ENCODE measurements around the gene GTPBP8. TPM values are rescaled to one million over a fixed set of nuclear protein-coding genes. Genes with fewer than 3 reads are reported as not detected.
A peak's percentile ranks its signal among the peaks of the same experiment; 100 is the strongest.

GTPBP8 gene
- total and polyA plus RNA-seq, 2 of the 13 experiments (the other 11 are each of a cell fraction or from before 2014, with no cell fraction given), result 12.5 to 16.7 TPM

DNA sequence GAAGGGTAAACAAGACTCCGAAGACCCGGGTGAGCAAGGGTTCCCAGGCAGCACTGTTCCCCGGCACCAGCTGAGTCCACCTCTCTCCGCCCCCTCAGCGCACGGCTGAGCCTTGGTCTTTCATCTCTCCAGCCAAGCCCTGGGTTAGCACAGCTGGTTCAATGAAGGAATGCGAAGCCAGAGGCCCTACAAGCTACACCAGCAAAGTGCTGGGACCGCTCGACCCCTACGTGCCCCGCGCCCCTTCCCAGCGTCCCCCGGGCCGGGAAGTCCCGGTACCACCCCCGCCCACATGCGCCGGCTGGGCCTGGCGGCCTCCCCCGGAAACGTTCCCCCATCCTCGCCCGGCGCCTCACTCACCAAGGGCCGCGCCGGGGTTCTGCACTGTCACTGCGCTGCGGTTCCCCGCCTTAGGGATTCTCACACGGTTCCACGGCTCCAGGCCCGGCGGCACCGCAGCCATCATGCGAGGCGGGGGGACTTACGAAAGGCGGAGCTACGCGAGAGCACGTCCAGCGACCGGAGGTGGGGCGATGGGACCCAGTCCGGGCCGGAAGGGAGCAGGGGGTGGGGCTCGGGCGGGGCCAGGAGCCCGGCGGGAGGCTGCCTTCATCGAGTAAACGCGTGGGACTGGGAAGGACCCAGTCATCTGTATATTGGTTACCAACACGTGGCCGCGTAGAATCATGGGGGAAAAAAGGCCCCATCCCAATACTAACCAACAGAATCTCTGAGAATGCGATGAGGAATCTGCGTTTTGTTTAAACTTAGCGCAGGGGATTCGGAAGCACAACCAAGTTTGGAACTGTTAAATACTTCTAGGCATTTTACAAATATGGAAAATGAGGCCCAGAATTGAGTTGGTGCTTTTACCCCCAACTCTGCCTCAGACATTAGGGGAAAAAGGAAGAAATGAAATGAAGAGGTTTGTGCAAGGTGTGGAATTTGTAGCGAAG, 28.7 kb downstream of the GTPBP8 start:
- Histone ChIP-seq H3K9ac (ENCODE audit: insufficient read depth, low read depth, low read length) (peak overlapping the region; percentile 88), H3K79me2 (ENCODE audit: insufficient read depth, low read length) (peaks cover 39% of the 10 kb centered on the region), H2AFZ (ENCODE audit: low read length) (peak overlapping the region; percentile 93), H4K20me1 (ENCODE audit: insufficient read depth, low read length) (no peaks in the 10 kb centered on the region), H3K27ac (ENCODE audit: extremely low read length, insufficient read depth, low read length) (peak overlapping the region; percentile 92), H3K9me3 (ENCODE audit: low read length) (no peaks in the 10 kb centered on the region), H3K36me3 (replicated peaks in 1 of 2; ENCODE audit: control insufficient read depth in 1 of 2, insufficient read depth in 2 of 2, low read length in 2 of 2) (peaks cover 5 to 23% of the 10 kb centered on the region in 2 experiments; a peak in 3 of 5 replicates), H3K4me1 (ENCODE audit: insufficient read depth, low read length) (peaks cover 24% of the 10 kb centered on the region), H3K4me2 (ENCODE audit: low read depth, low read length) (peak overlapping the region; percentile 84), H3K27me3 (ENCODE audit: control insufficient read depth in 1 of 2, insufficient read depth in 2 of 2, low read length in 2 of 2) (no peaks in the 10 kb centered on the region; a peak in 1 of 5 replicates), H3K4me3 (replicated peaks in 1 of 3; ENCODE audit: insufficient read depth in 1 of 3, low read depth in 2 of 3, low read length in 3 of 3) (peak overlapping the region; percentile 84 to 97 (median 96))
- BruUV-seq (replicated peaks), result TSS peak; percentile 58
- ATAC-seq (peak; percentile 98), DNase-seq (ENCODE audit: low spot score) (peak; percentile 81), FAIRE-seq (peak; percentile 63)
- ChIA-PET CTCF (ENCODE audit: low intra/inter-chr PET ratio, low total read pairs) (no interaction called here), POLR2A (interaction anchor here (0.6 to 2.6 kb wide), 11 partner anchors 9 to 726 kb away, joined by 3 to 61 read pairs (median 4); partner anchors contain the start of gene GTPBP8)
- 21% methylated on average over 24 of the region's 63 CpGs for WGBS (ENCODE audit: low lambda C conversion rate)
- intact Hi-C loops (cut with micrococcal nuclease; ENCODE audit: unreplicated experiment) (loop anchor here (2.0 kb wide), 1 partner anchor 29 kb away; the partner anchor contains the start of gene GTPBP8), in situ Hi-C loops (cut with HindIII; ENCODE audit: extremely low pct_ligation_motif_present, low pct_unique_long_range_greater_than_20kb) (no loop called here)
- TF ChIP-seq ZFP37 (CRISPR knock-in tag; IDR thresholded peaks at IDR 0.05; ENCODE audit: borderline replicate concordance) (peak; percentile 17; the same call in 1 of the 2 replicates), ZNF607 (CRISPR knock-in tag; IDR thresholded peaks at IDR 0.05; ENCODE audit: borderline replicate concordance) (peak; percentile 67; the same call in 1 of the 2 replicates), ZNF652 (CRISPR knock-in tag; IDR thresholded peaks at IDR 0.05; ENCODE audit: borderline replicate concordance, low read depth) (peak; percentile 10; the same call in 1 of the 2 replicates), FOSL2 (CRISPR knock-in tag; IDR thresholded peaks at IDR 0.05) (no peak; the same call in none of the 2 replicates), JUND (CRISPR knock-in tag; IDR thresholded peaks at IDR 0.05) (peak; percentile 69), ELF1 (CRISPR knock-in tag; IDR thresholded peaks at IDR 0.05) (peak; percentile 80), ZNF841 (CRISPR knock-in tag; IDR thresholded peaks at IDR 0.05; ENCODE audit: borderline replicate concordance) (peak; percentile 86; the same call in 1 of the 2 replicates), ZNF766 (CRISPR knock-in tag; IDR thresholded peaks at IDR 0.05; ENCODE audit: borderline replicate concordance) (no peak), TP53 (CRISPR knock-in tag; conservative IDR thresholded peaks at IDR 0.05) (no peak), ATM (IDR thresholded peaks at IDR 0.05; ENCODE audit: borderline replicate concordance) (no peak), ZNF143 (CRISPR knock-in tag; IDR thresholded peaks at IDR 0.05) (peak; percentile 84), ZNF383 (CRISPR knock-in tag; IDR thresholded peaks at IDR 0.05; ENCODE audit: borderline replicate concordance) (no peak), FOXK1 (CRISPR knock-in tag; IDR thresholded peaks at IDR 0.05; ENCODE audit: borderline replicate concordance, low read depth) (peak; percentile 27; the same call in 1 of the 2 replicates), BHLHE40 (IDR thresholded peaks at IDR 0.05; ENCODE audit: low read length) (no peak), ZNF460 (CRISPR knock-in tag; IDR thresholded peaks at IDR 0.05; ENCODE audit: borderline replicate concordance) (no peak), PCBP1 (IDR thresholded peaks at IDR 0.05; ENCODE audit: borderline replicate concordance, low read depth, low read length) (0 out of 2 replicates have a peak, but pooled peaks have one; percentile 32)
- TF ChIP-seq, protein P1, sequence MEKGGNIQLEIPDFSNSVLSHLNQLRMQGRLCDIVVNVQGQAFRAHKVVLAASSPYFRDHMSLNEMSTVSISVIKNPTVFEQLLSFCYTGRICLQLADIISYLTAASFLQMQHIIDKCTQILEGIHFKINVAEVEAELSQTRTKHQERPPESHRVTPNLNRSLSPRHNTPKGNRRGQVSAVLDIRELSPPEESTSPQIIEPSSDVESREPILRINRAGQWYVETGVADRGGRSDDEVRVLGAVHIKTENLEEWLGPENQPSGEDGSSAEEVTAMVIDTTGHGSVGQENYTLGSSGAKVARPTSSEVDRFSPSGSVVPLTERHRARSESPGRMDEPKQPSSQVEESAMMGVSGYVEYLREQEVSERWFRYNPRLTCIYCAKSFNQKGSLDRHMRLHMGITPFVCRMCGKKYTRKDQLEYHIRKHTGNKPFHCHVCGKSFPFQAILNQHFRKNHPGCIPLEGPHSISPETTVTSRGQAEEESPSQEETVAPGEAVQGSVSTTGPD (CRISPR knock-in tag; IDR thresholded peaks at IDR 0.05), result no peak
- TF ChIP-seq, protein P2, sequence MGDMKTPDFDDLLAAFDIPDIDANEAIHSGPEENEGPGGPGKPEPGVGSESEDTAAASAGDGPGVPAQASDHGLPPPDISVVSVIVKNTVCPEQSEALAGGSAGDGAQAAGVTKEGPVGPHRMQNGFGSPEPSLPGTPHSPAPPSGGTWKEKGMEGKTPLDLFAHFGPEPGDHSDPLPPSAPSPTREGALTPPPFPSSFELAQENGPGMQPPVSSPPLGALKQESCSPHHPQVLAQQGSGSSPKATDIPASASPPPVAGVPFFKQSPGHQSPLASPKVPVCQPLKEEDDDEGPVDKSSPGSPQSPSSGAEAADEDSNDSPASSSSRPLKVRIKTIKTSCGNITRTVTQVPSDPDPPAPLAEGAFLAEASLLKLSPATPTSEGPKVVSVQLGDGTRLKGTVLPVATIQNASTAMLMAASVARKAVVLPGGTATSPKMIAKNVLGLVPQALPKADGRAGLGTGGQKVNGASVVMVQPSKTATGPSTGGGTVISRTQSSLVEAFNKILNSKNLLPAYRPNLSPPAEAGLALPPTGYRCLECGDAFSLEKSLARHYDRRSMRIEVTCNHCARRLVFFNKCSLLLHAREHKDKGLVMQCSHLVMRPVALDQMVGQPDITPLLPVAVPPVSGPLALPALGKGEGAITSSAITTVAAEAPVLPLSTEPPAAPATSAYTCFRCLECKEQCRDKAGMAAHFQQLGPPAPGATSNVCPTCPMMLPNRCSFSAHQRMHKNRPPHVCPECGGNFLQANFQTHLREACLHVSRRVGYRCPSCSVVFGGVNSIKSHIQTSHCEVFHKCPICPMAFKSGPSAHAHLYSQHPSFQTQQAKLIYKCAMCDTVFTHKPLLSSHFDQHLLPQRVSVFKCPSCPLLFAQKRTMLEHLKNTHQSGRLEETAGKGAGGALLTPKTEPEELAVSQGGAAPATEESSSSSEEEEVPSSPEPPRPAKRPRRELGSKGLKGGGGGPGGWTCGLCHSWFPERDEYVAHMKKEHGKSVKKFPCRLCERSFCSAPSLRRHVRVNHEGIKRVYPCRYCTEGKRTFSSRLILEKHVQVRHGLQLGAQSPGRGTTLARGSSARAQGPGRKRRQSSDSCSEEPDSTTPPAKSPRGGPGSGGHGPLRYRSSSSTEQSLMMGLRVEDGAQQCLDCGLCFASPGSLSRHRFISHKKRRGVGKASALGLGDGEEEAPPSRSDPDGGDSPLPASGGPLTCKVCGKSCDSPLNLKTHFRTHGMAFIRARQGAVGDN (CRISPR knock-in tag; IDR thresholded peaks at IDR 0.05), result peak; percentile 98
